ENCODE data around the gene EDARADD. TPM values are rescaled to one million over a fixed set of nuclear protein-coding genes. Genes with fewer than 3 reads are reported as not detected.

Gene EDARADD
- total RNA-seq, 2 experiments from 2014 or later = 1.5 to 1.7 TPM

DNA sequence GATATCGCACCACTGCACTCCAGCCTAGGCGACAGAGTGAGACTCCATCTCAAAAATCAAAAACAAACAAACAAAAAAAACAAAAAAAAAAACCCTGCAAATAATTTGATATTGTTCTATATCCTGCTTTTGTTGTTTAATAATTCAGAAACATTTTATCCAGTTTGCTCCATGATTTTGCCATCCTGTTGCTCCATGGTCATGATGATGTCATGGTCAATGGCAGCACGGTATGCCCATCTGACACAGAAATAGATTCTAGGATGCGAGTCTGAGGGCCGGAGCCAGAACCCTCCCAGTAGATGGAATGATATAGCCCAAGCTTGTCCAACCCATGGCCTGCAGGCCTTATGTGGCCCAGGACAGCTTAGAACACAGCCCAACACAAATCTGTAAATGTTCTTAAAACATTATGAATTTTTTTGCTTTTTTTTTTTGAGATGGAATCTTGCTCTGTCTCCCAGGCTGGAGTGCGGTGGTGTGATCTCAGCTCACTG, 39.8 kb downstream of the EDARADD start:
- ChIA-PET CTCF (interaction anchor here (0.6 kb wide), 1 partner anchor 101 kb away, joined by 3 read pairs; no protein-coding TSS in a partner anchor), POLR2A (no interaction called here)
- H3K9me3 Mint-ChIP-seq = no peaks in the 10 kb centered on the region
- no peak overlapping the region for H3K27ac ChIP-seq (ENCODE audit: low read depth in 1 of 2, low read length in 2 of 2)
- peaks cover 0 to 4% of the 10 kb centered on the region in 2 experiments for H3K9me3 ChIP-seq (ENCODE audit: control insufficient read depth in 1 of 2, insufficient read depth in 1 of 2, low read length in 2 of 2)
- no peaks in the 10 kb centered on the region for H3K4me1 ChIP-seq (ENCODE audit: insufficient read depth, low read length)
- intact Hi-C loops (cut with DNase I, micrococcal nuclease) = no loop called here
- DNase-seq = no peak
- no peak for TF ChIP-seq CTCF (IDR thresholded peaks at IDR 0.05)
- H3K4me1 Mint-ChIP-seq (ENCODE audit: low read depth) = no peaks in the 10 kb centered on the region
- no peaks in the 10 kb centered on the region for H3K27me3 Mint-ChIP-seq
- H3K36me3 Mint-ChIP-seq (ENCODE audit: low read depth) = no peaks in the 10 kb centered on the region
- peaks cover 0 to 2% of the 10 kb centered on the region in 2 experiments for H3K27me3 ChIP-seq (ENCODE audit: control insufficient read depth in 1 of 2, insufficient read depth in 2 of 2, low read length in 2 of 2)
- no peak overlapping the region for H3K27ac Mint-ChIP-seq
- ATAC-seq (ENCODE audit: poor library complexity) = no peak
- no peak overlapping the region for H3K4me3 ChIP-seq (ENCODE audit: low read length)
- H3K36me3 ChIP-seq (ENCODE audit: insufficient read depth, low read length) = no peaks in the 10 kb centered on the region
- no peak overlapping the region for H3K4me3 Mint-ChIP-seq

GRCh38 chr1:236438614-236439013, 44.5 kb downstream of the EDARADD start:
- DNase-seq = no peak
- H3K27ac Mint-ChIP-seq = no peak overlapping the region
- H3K9me3 Mint-ChIP-seq = no peaks in the 10 kb centered on the region
- no peaks in the 10 kb centered on the region for H3K36me3 Mint-ChIP-seq (ENCODE audit: low read depth)
- Histone ChIP-seq H3K4me3 (ENCODE audit: low read length) (no peak overlapping the region), H3K27ac (ENCODE audit: low read depth in 1 of 2, low read length in 2 of 2) (no peak overlapping the region), H3K4me1 (ENCODE audit: insufficient read depth, low read length) (no peaks in the 10 kb centered on the region), H3K36me3 (ENCODE audit: insufficient read depth, low read length) (no peaks in the 10 kb centered on the region), H3K27me3 (ENCODE audit: control insufficient read depth in 1 of 2, insufficient read depth in 2 of 2, low read length in 2 of 2) (peaks cover 0 to 2% of the 10 kb centered on the region in 2 experiments), H3K9me3 (ENCODE audit: control insufficient read depth in 1 of 2, insufficient read depth in 1 of 2, low read length in 2 of 2) (no peaks in the 10 kb centered on the region)
- CTCF ChIA-PET = interaction anchor here (1.1 kb wide), 1 partner anchor 90 kb away, joined by 4 read pairs; no protein-coding TSS in a partner anchor
- no peaks in the 10 kb centered on the region for H3K27me3 Mint-ChIP-seq
- no peak overlapping the region for H3K4me3 Mint-ChIP-seq
- no peak for TF ChIP-seq CTCF (IDR thresholded peaks at IDR 0.05)
- no peaks in the 10 kb centered on the region for H3K4me1 Mint-ChIP-seq (ENCODE audit: low read depth)
- POLR2A ChIA-PET = no interaction called here
- intact Hi-C loops (cut with DNase I, micrococcal nuclease) = no loop called here
- no peak for ATAC-seq (ENCODE audit: poor library complexity)

DNA sequence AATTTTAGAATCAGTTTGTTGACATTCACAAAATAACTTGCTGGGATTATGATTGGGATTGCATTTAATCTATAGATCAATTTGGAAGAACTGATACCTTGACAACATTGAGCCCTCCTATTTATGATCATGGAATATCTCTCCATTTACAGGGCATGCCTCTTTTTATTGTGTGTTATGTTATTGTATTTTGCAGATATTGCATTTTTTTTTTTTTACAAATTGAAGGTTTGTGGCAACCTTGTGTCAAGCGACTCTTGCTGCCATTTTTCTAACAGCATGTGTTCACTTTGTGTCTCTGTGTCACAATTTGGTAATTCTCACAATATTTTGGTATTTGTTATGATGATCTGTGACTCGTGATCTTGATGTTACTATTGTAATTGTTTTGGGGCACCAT, 46.3 kb downstream of the EDARADD start:
- Mint-ChIP-seq H3K4me1 (ENCODE audit: low read depth) (no peaks in the 10 kb centered on the region), H3K27me3 (no peaks in the 10 kb centered on the region), H3K4me3 (no peak overlapping the region), H3K27ac (no peak overlapping the region), H3K9me3 (no peaks in the 10 kb centered on the region), H3K36me3 (ENCODE audit: low read depth) (no peaks in the 10 kb centered on the region)
- no peak for ATAC-seq (ENCODE audit: poor library complexity)
- ChIA-PET CTCF (no interaction called here), POLR2A (no interaction called here)
- intact Hi-C loops (cut with DNase I, micrococcal nuclease) = no loop called here
- no peak for TF ChIP-seq CTCF (IDR thresholded peaks at IDR 0.05)
- Histone ChIP-seq H3K27me3 (ENCODE audit: control insufficient read depth in 1 of 2, insufficient read depth in 2 of 2, low read length in 2 of 2) (peaks cover 0 to 2% of the 10 kb centered on the region in 2 experiments), H3K27ac (ENCODE audit: low read depth in 1 of 2, low read length in 2 of 2) (no peak overlapping the region), H3K4me1 (ENCODE audit: insufficient read depth, low read length) (no peaks in the 10 kb centered on the region), H3K36me3 (ENCODE audit: insufficient read depth, low read length) (no peaks in the 10 kb centered on the region), H3K4me3 (ENCODE audit: low read length) (no peak overlapping the region), H3K9me3 (ENCODE audit: control insufficient read depth in 1 of 2, insufficient read depth in 1 of 2, low read length in 2 of 2) (no peaks in the 10 kb centered on the region)
- no peak for DNase-seq

All from CD4-positive, alpha-beta T cell (primary cell).